NCI-H82 treated with DMSO at 0.1 percent for 48 hours (cell line): ENCODE data around the gene CPNE5.
"Not testable (repeated sequence)": the region's sequence is repeated elsewhere in the genome, so short reads cannot be mapped to it uniquely, and the experiment has no call there.

ENCODE experiments used
- DNase-seq: peaks from one replicate; lab custom pipeline; 2025; ENCODE audit not compliant: unreplicated experiment; lab: John Stamatoyannopoulos, UW

Gene CPNE5

DNA sequence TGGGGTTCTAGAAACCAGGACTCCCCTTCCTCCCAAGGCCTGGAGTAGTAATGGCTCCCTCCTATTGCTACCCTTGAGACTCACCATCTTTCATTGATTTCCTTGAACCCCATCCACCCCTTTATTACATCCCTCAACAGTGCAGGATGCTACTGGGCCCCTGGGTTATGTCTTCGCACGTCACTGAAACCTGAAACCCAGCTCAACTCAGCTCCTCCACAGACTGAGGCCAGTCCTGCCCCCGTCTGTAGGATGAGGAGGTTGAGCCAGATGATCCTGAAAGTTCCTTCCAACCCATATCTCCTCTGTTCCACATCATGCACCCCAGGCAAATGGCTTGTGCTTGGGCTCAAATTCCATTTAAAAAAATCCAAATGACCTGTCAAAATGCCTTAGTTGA is 21.4 kb downstream of the CPNE5 start:
- DNase-seq, result no peak

GRCh38 chr6:36817176-36817817 is 21.9 kb downstream of the CPNE5 start:
- DNase-seq, result no peak

- no peak for DNase-seq
Observed at GRCh38 chr6:36815962-36816735, 23.1 kb downstream of the CPNE5 start.

DNA sequence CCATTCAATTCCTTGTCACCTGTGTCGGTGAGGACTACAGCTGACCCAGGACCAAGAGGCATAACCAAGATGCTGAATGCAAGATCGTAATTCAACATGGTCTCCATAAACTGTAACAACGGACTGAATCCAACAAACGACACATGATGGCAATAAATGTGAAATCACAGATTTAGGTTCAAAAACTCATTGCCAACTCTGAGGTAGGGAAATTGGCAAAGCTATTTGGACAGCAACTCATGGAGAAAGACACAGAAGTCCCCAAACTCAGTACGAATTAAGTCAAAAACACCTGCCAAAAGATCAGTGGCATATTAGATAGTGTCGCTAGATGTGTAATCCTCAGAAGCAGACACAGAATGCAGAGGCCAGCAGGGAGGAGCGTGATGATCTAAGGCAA is 25.0 kb downstream of the CPNE5 start:
- no peak for DNase-seq

DNA sequence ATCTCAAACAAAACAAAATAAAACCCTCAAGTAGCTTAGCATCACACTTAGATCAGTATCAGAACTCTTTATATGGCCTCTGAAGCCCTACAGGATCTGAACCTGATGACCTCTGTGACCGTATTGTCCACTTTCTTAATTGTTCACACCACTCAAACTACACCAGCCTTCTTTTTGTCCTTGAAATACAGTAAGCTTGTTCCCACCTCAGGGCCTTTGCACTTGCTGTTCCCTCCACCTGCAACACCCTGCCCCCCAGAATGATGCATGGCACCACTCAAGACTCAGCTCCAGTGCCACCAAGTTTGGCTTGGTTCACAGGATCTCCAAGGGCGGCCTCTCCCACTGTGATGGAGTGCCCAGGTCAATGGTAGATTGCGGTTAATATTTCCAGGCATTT is 25.7 kb downstream of the CPNE5 start:
- no peak for DNase-seq

DNA sequence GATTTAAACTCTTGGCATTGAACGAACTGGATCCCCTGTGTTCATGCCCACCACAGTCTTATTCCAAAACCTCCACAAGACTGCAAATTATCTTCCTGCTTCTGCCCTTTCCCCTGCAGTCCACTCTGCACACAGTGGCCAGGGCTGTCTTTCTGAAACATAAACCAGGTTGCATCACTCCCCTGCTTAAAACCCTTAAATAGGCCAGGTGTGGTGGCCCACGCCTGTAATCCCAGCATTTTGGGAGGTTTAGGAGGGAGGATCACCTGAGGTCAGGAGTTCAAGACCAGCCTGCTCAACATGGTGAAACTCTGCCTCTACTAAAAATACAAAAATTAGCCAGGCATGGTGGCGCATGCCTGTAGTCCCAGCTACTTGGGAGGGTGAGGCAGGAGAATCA is 26.2 kb downstream of the CPNE5 start:
- not testable (repeated sequence) for DNase-seq

DNA sequence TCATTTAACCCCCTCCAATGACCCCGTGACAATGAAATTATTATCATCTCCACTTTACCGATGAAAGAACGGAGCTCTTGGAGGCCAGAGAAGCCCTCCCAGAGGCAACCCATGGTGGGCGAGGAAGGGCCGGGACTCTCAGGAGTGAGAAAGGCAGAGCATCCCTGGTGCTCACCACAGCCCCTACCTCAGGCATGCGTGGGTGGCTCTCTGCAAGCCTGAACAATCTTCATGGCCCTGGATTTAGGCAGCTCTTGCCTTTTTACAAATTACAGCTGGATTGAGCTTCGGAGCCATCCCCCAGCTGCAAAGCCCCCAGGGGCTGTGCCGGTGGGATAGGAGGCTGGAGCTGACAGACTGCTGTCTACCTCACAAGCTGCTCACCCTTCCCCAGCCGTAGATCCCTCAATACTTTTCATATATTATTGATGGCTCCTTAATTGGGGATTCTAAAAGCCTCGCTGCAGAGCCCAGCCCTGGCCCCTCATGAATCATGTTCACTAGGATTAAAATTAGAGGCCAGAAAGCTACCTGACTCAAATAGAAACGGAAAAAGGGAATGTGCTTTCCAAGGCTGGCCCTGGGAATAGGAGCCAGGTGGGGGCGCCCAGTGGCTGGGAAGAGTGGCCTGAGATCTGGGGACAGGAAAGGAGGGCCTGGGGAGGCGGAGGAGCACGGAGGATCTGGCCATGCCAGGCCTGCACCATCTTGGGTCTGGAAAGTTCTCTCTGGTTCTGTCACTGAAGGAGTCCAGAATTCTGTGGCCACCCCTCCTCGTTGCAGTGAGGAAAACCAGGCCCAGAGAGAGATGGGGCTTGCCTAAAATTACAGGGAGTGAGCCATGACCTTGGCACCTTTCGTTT is 29.1 kb downstream of the CPNE5 start:
- no peak for DNase-seq

- DNase-seq, result no peak
Observed at GRCh38 chr6:36809156-36809555, 30.1 kb downstream of the CPNE5 start.

DNA sequence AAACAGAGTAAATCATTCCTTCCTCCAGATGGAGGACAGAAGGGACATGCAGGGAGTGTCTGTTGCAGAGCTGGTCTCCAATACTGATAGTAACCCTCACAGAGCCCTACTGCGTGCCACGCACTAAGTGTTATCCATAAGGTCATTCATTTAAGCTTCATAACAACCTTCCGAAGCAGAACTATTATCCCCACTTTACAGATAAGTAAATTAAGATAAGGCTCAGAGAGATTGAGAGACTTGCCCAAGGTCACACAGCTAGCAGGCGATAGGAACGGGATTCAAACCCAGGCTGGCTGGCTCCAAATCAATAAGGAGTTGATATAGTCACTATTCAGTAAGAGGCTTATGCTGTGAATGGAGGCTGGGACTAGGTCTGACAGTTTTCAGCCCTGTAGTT is 30.6 kb downstream of the CPNE5 start:
- DNase-seq, result no peak

DNA sequence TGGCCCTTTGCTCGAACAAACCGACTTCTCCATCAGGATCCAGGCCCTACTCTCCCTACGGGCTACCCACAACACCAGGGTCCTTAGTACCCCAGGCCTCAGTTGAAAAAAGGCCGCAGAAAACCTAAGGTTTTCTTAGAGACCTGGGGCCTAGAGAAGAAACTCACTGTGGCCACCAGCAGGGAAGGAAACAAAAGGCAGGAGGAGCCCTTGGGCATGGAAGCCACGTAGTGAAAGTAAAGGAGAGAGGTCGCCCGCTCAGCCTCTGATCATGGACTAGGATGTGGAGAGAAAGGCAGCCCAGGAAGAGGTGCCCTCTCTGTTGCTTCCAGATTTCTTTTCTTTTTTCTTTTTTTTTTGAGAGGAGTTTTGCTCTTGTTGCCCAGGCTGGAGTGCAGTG is 31.5 kb downstream of the CPNE5 start:
- no peak for DNase-seq

DNA sequence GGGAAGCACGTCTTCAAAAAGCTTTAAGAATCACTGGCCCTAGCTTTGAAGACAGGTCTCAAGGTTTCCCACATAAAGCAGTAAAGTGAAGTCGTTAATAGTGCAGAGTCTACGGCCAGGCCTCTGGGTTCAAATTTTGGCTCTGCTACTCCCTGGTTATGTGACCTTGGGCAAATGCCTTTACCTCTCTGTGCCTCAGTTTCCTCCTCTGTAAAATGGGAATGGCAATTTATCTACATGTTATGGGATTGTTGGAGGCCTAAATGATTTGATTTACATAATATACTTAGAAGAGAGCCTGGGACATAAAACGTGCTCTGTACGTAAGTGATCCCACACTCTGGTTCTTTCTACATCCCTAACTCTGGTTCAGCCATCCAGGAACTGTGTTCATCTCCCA is 32.1 kb downstream of the CPNE5 start:
- DNase-seq, result no peak

DNA sequence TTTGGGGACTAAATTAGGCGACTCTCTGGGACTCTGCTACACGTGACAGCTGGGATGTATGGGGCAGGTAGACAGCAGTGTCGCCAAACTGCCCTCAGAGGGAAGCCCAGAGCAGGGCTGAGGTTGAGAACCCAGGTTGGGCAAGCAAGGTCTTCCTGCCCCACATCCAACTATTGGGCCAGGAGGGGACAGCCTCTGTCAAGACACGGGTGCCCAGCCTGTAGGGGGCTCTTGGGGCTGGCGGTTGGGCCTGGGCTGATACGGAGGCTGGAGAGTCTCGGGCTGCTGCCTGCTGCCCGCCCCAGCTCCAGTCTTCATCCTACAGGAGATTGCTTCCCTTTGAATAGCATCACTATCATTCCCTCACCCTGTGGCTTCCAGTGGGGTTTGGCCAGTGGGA is 33.3 kb downstream of the CPNE5 start:
- no peak for DNase-seq

GRCh38 chr6:36805096-36805797 is 34.0 kb downstream of the CPNE5 start:
- DNase-seq, result peak; percentile 23

- no peak for DNase-seq
Observed at GRCh38 chr6:36804563-36804962, 34.7 kb downstream of the CPNE5 start.

GRCh38 chr6:36803908-36804307 is 35.3 kb downstream of the CPNE5 start:
- DNase-seq, result no peak

- no peak for DNase-seq
Observed at GRCh38 chr6:36803482-36803881, 35.8 kb downstream of the CPNE5 start.

DNA sequence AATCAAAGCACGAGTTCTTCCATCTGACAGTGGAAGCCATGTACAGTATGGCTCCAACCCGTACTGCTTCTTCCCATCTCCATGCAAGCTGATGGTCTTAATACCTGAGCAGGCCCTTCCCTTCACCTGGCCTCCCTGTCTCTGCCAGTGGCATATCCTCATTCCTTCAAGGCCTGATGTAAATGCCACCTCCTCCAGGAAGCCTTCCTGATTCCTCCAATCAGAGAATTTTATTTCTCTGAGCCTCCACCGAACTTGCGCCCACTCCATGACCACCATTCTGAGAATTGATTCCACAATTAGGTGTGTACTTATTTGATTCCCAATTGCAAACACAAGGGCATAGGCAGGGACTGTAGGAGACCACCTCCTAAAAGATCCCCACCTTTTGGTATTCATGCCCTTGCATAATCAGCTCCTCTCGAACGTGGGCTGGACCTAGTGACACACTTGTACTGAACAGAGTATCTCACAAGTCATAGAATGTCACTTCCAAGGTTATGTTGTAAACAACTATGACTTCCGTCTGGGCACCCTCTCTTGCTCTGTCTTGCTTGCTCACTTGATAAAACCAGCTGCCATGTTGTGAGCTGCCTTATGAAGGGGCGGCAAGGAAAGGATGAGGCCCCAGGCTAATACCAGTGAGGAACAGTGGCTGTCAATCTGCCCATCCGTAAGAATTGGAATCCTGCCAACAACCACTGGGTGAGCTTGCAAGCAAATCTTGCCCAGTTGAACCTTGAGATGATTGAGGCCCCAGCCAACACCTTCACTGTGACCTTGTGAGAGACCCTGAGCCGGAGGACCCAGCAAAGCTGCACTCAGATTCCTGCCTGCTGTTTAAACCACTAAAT is 38.8 kb downstream of the CPNE5 start:
- peak; percentile 72 for DNase-seq

DNA sequence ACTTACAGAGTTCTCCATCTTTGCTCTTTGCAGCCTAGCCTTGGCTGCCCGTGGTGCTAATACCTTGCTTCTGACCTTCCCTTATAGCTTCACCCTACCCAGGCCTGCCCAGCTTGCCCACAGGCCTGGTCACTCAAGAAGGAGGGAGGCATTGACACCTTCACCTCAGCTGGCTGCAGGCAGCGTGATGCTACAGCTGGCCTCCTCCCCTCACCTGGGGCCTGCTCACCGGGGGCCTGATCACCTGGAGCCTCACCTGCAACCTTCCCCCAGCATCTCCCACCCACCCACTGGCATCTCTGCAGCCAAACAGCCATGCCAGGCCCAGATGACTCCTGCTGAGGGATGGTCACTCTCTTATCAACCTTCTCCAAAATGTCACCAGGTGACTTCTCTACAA is 40.4 kb downstream of the CPNE5 start:
- no peak for DNase-seq

GRCh38 chr6:36797653-36798052 is 41.6 kb downstream of the CPNE5 start:
- no peak for DNase-seq

DNA sequence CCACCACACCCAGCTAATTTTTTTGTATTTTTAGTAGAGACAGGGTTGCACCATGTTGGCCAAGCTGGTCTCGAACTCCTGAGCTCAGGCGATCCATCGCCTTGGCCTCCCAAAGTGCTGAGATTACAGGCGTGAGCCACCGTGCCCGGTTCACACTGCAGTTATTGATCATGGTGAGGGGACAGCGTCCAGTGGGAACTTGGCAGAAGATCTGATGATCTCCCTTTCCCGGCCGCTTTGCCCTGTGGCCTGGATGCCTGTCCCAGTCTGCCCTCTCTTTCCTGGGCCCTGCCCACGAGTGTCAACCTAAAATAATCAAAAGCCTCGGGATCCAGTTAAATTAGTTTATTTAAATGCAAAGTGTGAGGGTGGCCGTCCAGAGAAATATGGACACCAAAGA is 42.2 kb downstream of the CPNE5 start:
- no peak for DNase-seq
